ENCODE results near the gene MEI4.
"Not testable (repeated sequence)": the region's sequence is repeated elsewhere in the genome, so short reads cannot be mapped to it uniquely, and the experiment has no call there.

Gene MEI4

DNA sequence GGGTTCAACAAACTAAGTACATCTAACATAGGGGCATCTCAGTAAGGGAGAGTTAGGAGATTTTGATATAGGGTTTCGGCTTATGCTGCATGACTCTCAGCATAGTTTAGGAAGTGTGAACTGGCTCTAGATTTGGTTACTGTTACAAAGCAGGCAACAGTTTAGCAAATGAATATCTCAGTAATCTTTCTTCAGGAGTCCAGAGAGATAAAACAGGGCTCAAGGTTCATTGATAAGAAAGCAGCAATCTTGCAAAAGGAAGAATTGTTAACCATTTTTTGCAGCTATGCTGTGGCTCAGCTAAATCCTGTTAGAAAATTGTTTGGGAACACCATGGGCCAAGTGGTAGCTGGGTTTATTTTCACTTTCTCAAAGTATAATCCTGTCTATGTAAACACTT is 161.3 kb downstream of the MEI4 start:
- H3K27me3 Mint-ChIP-seq = no peaks in the 10 kb centered on the region
- no peaks in the 10 kb centered on the region for H3K36me3 Mint-ChIP-seq (ENCODE audit: low read depth)
- H3K4me1 Mint-ChIP-seq (ENCODE audit: low read depth) = no peaks in the 10 kb centered on the region
- no peak overlapping the region for H3K27ac Mint-ChIP-seq
- intact Hi-C loops (cut with micrococcal nuclease) = no loop called here
- H3K9me3 Mint-ChIP-seq = peaks cover 9% of the 10 kb centered on the region
- H3K4me3 Mint-ChIP-seq = no peak overlapping the region

DNA sequence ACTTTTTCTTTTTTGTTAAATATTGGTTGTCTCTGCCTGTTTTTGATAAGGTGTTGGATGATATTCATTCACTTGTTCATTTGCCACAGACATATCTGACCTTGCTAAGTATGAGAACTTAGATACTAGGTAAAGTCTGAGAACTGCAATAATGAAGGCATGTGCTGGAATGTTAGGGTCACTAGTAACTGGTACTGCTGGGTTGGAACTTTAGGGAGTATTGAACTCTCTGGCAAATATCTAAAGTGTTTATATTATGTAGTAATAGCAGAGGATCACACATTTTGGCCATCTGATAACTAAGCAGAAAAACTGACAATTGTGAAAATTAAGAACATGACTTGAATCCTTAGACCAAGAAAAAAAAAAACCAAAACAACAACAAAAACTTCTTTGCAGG is 162.7 kb downstream of the MEI4 start:
- Mint-ChIP-seq H3K27me3 (no peaks in the 10 kb centered on the region), H3K9me3 (peaks cover under 1% of the 10 kb centered on the region), H3K36me3 (ENCODE audit: low read depth) (no peaks in the 10 kb centered on the region), H3K4me3 (no peak overlapping the region), H3K27ac (no peak overlapping the region), H3K4me1 (ENCODE audit: low read depth) (no peaks in the 10 kb centered on the region)
- intact Hi-C loops (cut with micrococcal nuclease) = no loop called here

DNA sequence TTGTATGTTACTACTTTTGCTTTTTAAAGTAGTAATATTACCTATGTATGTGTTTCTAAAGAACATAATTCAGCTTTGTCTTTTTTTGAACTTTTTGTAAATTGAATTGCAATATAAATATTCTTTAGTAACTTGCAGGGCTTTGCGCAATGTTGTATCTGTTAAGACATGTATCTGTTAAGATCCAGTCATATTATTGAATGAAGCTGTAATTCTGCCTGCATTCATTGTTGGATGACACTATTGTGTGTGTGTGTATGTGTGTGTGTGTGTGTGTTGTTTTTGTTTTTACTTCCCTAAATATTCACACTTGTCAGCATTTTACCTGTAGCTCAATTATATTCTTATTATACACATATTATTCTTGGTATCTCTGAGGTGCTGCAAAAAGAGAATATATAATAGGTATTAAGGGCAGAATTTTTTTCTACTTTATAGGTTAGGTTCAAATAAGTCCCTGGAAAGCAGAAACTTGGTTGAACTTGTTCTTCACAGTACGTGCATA is 164.0 kb downstream of the MEI4 start:
- Mint-ChIP-seq H3K27me3 (no peaks in the 10 kb centered on the region), H3K9me3 (no peaks in the 10 kb centered on the region), H3K4me1 (ENCODE audit: low read depth) (no peaks in the 10 kb centered on the region), H3K36me3 (ENCODE audit: low read depth) (no peaks in the 10 kb centered on the region), H3K4me3 (no peak overlapping the region), H3K27ac (no peak overlapping the region)
- intact Hi-C loops (cut with micrococcal nuclease) = no loop called here

DNA sequence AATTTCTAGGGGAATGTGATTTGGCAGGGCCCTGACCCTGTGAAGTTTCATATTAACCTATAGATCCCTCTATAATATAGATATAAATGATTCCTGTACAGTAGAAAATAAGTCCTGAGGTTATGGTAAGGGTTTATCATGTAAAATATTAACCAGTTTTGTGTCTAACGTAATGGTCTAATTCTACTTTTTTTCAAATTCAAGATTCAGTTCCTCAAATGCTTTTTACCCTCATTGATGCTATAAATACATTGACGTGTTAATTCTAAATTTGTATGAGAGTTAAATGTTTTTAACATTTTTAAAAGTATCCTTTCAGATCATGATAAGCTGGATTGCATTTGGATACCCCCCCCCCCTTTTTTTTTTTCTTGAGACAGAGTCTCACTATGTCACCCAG is 169.4 kb downstream of the MEI4 start:
- Mint-ChIP-seq H3K4me3 (no peak overlapping the region), H3K36me3 (ENCODE audit: low read depth) (no peaks in the 10 kb centered on the region), H3K4me1 (ENCODE audit: low read depth) (no peaks in the 10 kb centered on the region), H3K9me3 (no peaks in the 10 kb centered on the region), H3K27ac (no peak overlapping the region), H3K27me3 (no peaks in the 10 kb centered on the region)
- intact Hi-C loops (cut with micrococcal nuclease) = no loop called here

DNA sequence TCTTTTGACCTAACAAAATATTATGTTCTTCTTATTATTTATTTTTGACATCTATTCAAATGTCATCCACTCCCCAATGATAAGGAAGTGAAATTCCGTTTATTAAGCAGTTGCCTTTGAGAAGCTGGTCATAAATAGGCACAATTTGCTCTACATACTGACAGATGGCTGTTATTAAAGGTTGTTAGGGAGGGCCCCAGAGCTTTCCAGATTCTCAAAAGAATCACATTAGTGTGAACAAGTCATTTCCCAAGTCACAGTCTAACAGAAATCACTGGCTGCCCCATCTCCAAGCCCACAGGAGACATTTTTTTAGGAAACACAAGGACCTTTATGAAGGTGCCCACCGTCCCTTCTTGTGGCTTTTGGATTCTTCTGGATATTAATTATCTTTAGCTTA is 172.4 kb downstream of the MEI4 start:
- Mint-ChIP-seq H3K4me3 (no peak overlapping the region), H3K27ac (no peak overlapping the region), H3K4me1 (ENCODE audit: low read depth) (no peaks in the 10 kb centered on the region), H3K27me3 (no peaks in the 10 kb centered on the region), H3K9me3 (no peaks in the 10 kb centered on the region), H3K36me3 (ENCODE audit: low read depth) (no peaks in the 10 kb centered on the region)
- intact Hi-C loops (cut with micrococcal nuclease) = no loop called here

DNA sequence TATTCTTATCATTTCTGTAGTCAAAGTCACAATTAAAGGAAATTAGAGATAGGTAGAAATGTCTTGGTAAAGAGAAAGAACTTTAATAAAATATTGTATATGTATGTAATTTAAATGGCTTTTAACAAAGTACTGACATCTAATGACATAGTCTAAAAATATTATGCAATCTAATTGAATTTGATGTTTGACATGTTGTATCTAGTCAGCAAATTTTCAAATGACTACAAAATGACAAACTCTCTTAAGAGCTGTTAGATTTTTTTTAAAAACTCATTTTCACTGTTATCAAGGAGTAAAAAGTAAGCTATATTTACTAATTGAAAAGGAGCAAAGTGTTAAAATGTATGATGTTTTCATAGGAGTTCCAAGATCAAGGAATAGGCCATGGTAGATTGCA is 176.9 kb downstream of the MEI4 start:
- Mint-ChIP-seq H3K9me3 (peaks cover 6% of the 10 kb centered on the region), H3K4me1 (ENCODE audit: low read depth) (no peaks in the 10 kb centered on the region), H3K36me3 (ENCODE audit: low read depth) (no peaks in the 10 kb centered on the region), H3K27ac (no peak overlapping the region), H3K27me3 (no peaks in the 10 kb centered on the region), H3K4me3 (no peak overlapping the region)
- intact Hi-C loops (cut with micrococcal nuclease) = no loop called here

DNA sequence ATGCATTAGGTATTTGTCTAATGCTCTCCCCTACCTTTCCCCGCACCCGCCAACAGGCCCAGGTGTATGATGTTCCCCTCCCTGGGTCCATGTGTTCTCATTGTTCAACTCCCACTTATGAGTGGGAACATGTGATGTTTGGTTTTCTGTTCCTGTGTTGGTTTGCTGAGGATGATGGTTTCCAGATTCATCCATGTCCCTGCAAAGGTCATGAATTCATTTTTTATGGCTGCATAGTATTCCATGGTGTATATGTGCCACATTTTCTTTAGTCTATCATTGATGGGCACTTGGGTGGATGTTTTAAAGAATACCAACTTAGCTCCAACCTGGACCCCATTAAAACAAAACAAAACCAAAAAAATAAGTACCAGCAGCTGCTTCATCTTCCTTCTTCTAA is 180.9 kb downstream of the MEI4 start:
- H3K27me3 Mint-ChIP-seq; H3K9me3 Mint-ChIP-seq; H3K36me3 Mint-ChIP-seq (ENCODE audit: low read depth); H3K4me3 Mint-ChIP-seq; H3K4me1 Mint-ChIP-seq (ENCODE audit: low read depth); intact Hi-C loops (cut with micrococcal nuclease); H3K27ac Mint-ChIP-seq: not testable (repeated sequence)

DNA sequence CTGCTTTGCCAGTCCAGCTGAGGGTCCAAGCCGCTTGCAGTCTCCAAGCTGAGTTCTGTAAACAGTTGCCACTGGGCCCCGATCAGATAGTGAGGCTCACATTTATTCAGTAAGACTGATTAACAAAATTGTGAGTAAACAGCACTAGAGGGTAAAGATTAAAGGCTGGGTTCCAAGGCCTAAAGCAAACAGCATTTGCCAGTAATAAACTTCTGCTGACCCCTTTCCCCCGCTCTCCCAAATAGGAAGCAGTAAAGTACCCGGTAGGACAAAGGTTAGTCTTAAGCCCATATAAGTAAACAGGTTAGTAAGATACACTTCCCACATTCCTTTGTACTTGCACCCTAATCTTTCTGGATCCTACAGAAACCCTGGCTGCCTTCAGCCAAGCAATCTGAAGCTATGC is 181.8 kb downstream of the MEI4 start:
- intact Hi-C loops (cut with micrococcal nuclease) = no loop called here
- Mint-ChIP-seq H3K36me3 (ENCODE audit: low read depth) (no peaks in the 10 kb centered on the region), H3K4me1 (ENCODE audit: low read depth) (no peaks in the 10 kb centered on the region), H3K27ac (no peak overlapping the region), H3K27me3 (no peaks in the 10 kb centered on the region), H3K9me3 (peaks cover 6% of the 10 kb centered on the region), H3K4me3 (no peak overlapping the region)

DNA sequence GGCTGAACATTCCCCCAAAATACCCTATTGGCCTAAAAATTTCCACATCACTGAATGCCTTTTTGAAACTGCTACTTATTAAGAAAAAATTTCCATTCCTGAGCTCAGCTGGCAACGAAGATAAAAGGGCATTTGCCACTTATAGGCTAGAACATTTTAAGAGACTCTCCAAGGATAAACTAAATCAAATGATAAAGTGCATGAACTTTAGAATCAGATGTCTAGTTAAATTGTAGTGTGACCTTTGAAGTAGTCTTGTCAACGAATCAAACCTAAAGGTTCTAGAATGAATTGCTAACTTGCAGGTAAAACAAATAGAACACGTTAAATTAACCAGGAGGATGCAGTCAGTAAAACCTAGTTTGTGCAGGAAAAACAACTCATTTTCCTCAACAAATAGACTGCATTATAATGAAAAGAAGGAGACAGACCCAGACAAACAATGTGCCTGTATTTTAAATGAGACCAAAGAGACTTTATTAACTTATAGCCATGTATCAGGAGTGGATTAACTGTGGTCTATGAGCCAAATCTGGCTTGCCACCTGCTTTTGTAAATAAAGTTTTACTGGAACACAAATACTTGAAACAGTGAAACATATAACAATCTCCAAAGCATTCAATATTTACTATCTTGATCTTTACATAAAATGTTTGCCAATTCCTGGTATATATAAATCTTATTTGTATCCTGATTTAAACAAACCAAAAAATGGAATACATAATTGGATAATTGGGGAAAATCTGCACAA is 184.4 kb downstream of the MEI4 start:
- Mint-ChIP-seq H3K27me3 (no peaks in the 10 kb centered on the region), H3K27ac (no peak overlapping the region), H3K9me3 (peaks cover 6% of the 10 kb centered on the region), H3K36me3 (ENCODE audit: low read depth) (no peaks in the 10 kb centered on the region), H3K4me3 (no peak overlapping the region), H3K4me1 (ENCODE audit: low read depth) (no peaks in the 10 kb centered on the region)
- intact Hi-C loops (cut with micrococcal nuclease) = no loop called here

DNA sequence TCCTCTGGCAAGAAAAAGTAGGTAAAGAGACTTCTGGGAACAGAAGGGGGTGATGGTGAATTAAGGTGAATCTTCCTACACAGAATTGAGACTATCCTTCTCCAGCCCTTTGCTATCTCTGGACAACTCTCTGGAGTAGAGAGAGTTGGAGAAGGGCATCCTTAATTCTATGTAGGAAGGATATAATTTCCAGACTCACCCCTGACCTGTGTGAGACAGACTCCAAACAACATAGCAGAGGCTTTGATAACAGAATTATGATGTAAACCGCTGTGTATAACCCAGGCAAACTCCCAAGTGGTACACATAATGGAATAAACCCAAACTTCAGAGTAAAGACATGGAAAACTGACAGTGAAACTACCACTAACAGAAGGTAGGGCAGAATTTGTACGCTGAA is 186.5 kb downstream of the MEI4 start:
- H3K4me1 Mint-ChIP-seq (ENCODE audit: low read depth) = no peaks in the 10 kb centered on the region
- no peaks in the 10 kb centered on the region for H3K36me3 Mint-ChIP-seq (ENCODE audit: low read depth)
- intact Hi-C loops (cut with micrococcal nuclease) = no loop called here
- no peaks in the 10 kb centered on the region for H3K27me3 Mint-ChIP-seq
- no peaks in the 10 kb centered on the region for H3K9me3 Mint-ChIP-seq
- H3K4me3 Mint-ChIP-seq = no peak overlapping the region
- no peak overlapping the region for H3K27ac Mint-ChIP-seq

DNA sequence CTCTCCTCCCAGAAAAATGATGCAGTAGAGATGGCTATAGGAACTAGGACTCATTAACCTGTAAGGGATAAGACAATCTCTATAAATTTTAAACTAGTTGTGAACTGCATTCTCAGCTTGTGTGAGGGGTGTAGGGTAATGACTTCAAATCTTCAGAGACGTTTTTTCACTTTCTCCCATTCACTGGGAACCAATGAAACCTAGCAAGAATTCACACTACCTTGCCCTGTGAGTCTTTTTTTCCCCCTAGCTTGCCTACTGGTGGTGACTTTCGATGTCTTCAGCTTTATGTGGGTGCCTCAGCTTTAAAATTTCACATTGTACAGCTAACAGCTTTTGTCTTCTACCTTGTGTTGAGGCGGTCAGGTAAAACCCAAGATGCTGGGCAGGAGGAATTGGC is 192.0 kb downstream of the MEI4 start:
- no peak overlapping the region for H3K27ac Mint-ChIP-seq
- H3K4me3 Mint-ChIP-seq = no peak overlapping the region
- H3K4me1 Mint-ChIP-seq (ENCODE audit: low read depth) = no peaks in the 10 kb centered on the region
- intact Hi-C loops (cut with micrococcal nuclease) = no loop called here
- H3K9me3 Mint-ChIP-seq = peaks cover 11% of the 10 kb centered on the region
- H3K36me3 Mint-ChIP-seq (ENCODE audit: low read depth) = no peaks in the 10 kb centered on the region
- H3K27me3 Mint-ChIP-seq = no peaks in the 10 kb centered on the region

DNA sequence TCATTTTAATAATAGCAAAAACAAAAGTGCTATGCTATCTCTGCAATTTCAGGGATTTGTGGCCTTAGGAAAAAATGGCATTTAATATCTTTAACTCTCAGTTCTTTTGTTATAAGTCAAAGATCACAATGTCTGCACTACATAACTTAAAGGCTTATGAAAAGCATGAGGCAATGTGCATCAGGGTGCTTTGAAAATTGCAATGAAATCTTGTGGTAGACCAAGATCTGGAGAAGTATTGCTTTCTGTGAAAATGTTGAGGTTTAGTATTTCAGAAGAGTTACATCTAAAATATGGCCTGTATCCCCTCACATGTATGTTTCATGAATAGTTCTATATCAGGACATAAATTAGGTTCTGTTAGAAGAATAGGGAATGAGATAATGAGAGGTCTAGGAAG is 200.6 kb downstream of the MEI4 start:
- no peaks in the 10 kb centered on the region for H3K36me3 Mint-ChIP-seq (ENCODE audit: low read depth)
- no peak overlapping the region for H3K27ac Mint-ChIP-seq
- H3K4me1 Mint-ChIP-seq (ENCODE audit: low read depth) = no peaks in the 10 kb centered on the region
- no peaks in the 10 kb centered on the region for H3K27me3 Mint-ChIP-seq
- peaks cover 21% of the 10 kb centered on the region for H3K9me3 Mint-ChIP-seq
- no peak overlapping the region for H3K4me3 Mint-ChIP-seq
- intact Hi-C loops (cut with micrococcal nuclease) = no loop called here

DNA sequence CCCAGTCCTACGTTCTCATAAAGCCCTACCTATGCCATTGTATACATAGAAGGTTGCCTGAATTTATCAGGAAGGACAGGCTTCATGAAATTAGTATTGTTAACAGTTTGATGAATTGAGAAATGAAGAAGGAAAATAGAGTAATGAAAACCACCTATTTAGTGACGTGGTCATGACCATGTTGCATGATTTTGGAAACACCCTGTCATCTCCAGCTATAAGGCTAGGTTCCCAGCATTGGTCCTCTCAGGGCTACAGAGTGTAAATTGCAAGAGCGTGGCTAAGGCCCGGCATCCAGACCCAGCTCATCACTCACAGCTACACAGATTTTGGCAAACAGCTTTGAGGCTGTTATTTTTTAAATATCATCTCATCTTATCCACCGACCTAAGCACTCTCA is 203.6 kb downstream of the MEI4 start:
- Mint-ChIP-seq H3K9me3 (peaks cover 27% of the 10 kb centered on the region), H3K36me3 (ENCODE audit: low read depth) (no peaks in the 10 kb centered on the region), H3K4me1 (ENCODE audit: low read depth) (no peaks in the 10 kb centered on the region), H3K4me3 (no peak overlapping the region), H3K27me3 (no peaks in the 10 kb centered on the region), H3K27ac (no peak overlapping the region)
- intact Hi-C loops (cut with micrococcal nuclease) = no loop called here

DNA sequence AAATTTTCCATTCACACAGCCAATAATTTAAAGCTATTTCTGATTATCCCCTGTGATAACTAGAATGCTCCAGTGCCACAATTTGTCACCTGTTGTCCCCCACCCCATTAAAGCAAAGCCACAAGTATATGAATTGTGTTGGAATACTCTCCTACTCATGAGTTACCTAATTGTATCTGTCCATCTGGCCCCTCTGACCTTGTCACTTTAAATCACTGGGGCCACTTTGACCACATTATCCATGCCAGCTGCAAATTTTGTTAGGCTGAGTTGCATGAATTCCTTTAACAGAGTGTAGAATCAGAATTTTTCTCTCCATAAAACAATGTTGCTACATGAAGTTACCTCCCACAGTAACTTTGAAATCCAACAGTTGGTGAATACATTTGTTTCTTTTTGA is 204.6 kb downstream of the MEI4 start:
- H3K9me3 Mint-ChIP-seq = peaks cover 37% of the 10 kb centered on the region

DNA sequence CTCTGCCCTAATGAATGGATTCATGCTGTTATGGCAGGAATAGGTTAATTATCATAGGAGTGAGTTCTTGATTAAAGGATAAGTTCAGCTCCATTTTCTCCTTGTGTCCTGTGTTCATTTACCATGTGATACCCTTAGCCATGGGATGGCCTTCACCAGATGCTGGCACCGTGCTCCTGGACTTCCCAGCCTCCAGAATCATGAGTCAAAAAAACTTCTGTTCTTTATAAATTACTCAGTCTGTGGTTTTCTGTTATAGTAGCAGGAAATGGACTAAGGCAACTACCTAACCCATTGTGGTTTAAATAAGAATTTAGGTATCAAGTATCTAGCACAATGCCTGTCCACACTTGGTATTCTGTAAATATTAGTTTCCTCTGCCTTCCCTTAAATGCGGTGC is 223.5 kb downstream of the MEI4 start:
- intact Hi-C loops (cut with micrococcal nuclease) = no loop called here
- Mint-ChIP-seq H3K9me3 (peaks cover 10% of the 10 kb centered on the region), H3K36me3 (ENCODE audit: low read depth) (no peaks in the 10 kb centered on the region), H3K4me3 (no peak overlapping the region), H3K4me1 (ENCODE audit: low read depth) (no peaks in the 10 kb centered on the region), H3K27me3 (no peaks in the 10 kb centered on the region), H3K27ac (no peak overlapping the region)

More for the DNA sequence above, 204.6 kb downstream of the MEI4 start:
- Mint-ChIP-seq H3K4me3 (no peak overlapping the region), H3K36me3 (ENCODE audit: low read depth) (no peaks in the 10 kb centered on the region), H3K27ac (no peak overlapping the region), H3K4me1 (ENCODE audit: low read depth) (no peaks in the 10 kb centered on the region), H3K27me3 (no peaks in the 10 kb centered on the region)
- intact Hi-C loops (cut with micrococcal nuclease) = no loop called here
